CD14-positive monocyte (primary cell): ENCODE data around the gene SMIM10. TPM values are rescaled to one million over a fixed set of nuclear protein-coding genes. Genes with fewer than 3 reads are reported as not detected.

ENCODE experiments used
- DNase-seq, 3 donors: peaks; one replicate each; pipeline ENCODE4 v3.0.0-alpha.2; 2011 to 2022
- H2AFZ ChIP-seq: 2 replicates; pipeline ENCODE4 v1.6.0; 2012; ENCODE audit warnings: mild to moderate bottlenecking, low read depth, low read length, inconsistent platforms; ENCODE audit not compliant: insufficient read depth, poor library complexity, severe bottlenecking
- H3K27ac ChIP-seq, 2 donors: 1 replicate in 1 of 2; 2 replicates in 1 of 2; pipeline ENCODE4 v1.5.1; 2012 to 2013; ENCODE audit warnings: low read length in 2 of 2, control low read depth in 1 of 2, inconsistent platforms in 1 of 2, low read depth in 1 of 2, mild to moderate bottlenecking in 1 of 2
- H3K27me3 ChIP-seq, 2 donors: one replicate each; pipeline versions ENCODE4 v1.6.0 to v1.6.1; 2011 to 2013; ENCODE audit warnings: low read length in 2 of 2; ENCODE audit not compliant: control insufficient read depth in 2 of 2, insufficient read depth in 2 of 2
- H3K36me3 ChIP-seq, 2 donors: replicated peaks in 1 of 2; 1 replicate in 1 of 2; 2 replicates in 1 of 2; pipeline versions ENCODE4 v1.5.1 to v1.6.1; 2012 to 2013; ENCODE audit warnings: low read length in 2 of 2, control low read depth in 1 of 2, inconsistent platforms in 1 of 2, mild to moderate bottlenecking in 1 of 2; ENCODE audit not compliant: insufficient read depth in 2 of 2, control insufficient read depth in 1 of 2
- H3K4me1 ChIP-seq, 2 donors: 1 replicate in 1 of 2; 2 replicates in 1 of 2; pipeline versions ENCODE4 v1.5.1 to v1.6.1; 2012 to 2013; ENCODE audit warnings: low read length in 2 of 2, control low read depth in 1 of 2, inconsistent platforms in 1 of 2, mild to moderate bottlenecking in 1 of 2, moderate library complexity in 1 of 2; ENCODE audit not compliant: insufficient read depth in 2 of 2, control insufficient read depth in 1 of 2
- H3K4me2 ChIP-seq: replicated peaks from 2 replicates; pipeline ENCODE3; 2012; ENCODE audit warnings: low read length, moderate library complexity, mild to moderate bottlenecking; ENCODE audit not compliant: poor library complexity, severe bottlenecking; ENCODE audit errors: extremely low read depth
- H3K4me3 ChIP-seq, 3 experiments: fragments of 200-600 bp in 1 of 3; sonication (generic) in 1 of 3; replicated peaks in 1 of 3; 1 replicate in 2 of 3; 2 replicates in 1 of 3; pipeline ENCODE4 v1.5.1; 2011 to 2013; ENCODE audit warnings: low read length in 3 of 3, mild to moderate bottlenecking in 3 of 3, control low read depth in 2 of 3, low read depth in 2 of 3, inconsistent platforms in 1 of 3, moderate library complexity in 1 of 3
- H3K79me2 ChIP-seq: 2 replicates; pipeline ENCODE4 v1.6.0; 2012; ENCODE audit warnings: mild to moderate bottlenecking, control low read depth, inconsistent platforms, low read length, moderate library complexity; ENCODE audit not compliant: insufficient read depth
- H3K9ac ChIP-seq: 2 replicates; pipeline ENCODE4 v1.6.0; 2017; ENCODE audit warnings: low read length, mild to moderate bottlenecking; ENCODE audit not compliant: insufficient read depth, poor library complexity, severe bottlenecking
- H3K9me3 ChIP-seq, 2 donors: replicated peaks in 1 of 2; 1 replicate in 1 of 2; 2 replicates in 1 of 2; pipeline versions ENCODE4 v1.5.1 to v1.6.1; 2012 to 2013; ENCODE audit warnings: low read length in 2 of 2, control low read depth in 1 of 2; ENCODE audit not compliant: control insufficient read depth in 1 of 2, insufficient read depth in 1 of 2
- H4K20me1 ChIP-seq: 2 replicates; pipeline ENCODE4 v1.6.0; 2012; ENCODE audit warnings: mild to moderate bottlenecking, low read length, control low read depth, moderate library complexity; ENCODE audit not compliant: insufficient read depth
- H3K27ac Mint-ChIP-seq, 7 donors: one replicate each; pipeline ENCODE4 v1.8.0; 2020; ENCODE audit warnings: mild to moderate bottlenecking in 7 of 7, mixed read lengths in 7 of 7, moderate library complexity in 6 of 7, inconsistent platforms in 2 of 7
- H3K27me3 Mint-ChIP-seq, 3 donors: one replicate each; pipeline ENCODE4 v1.8.0; 2021 to 2022; ENCODE audit warnings: low read depth in 3 of 3, mild to moderate bottlenecking in 3 of 3, mixed read lengths in 3 of 3, moderate library complexity in 3 of 3, inconsistent platforms in 1 of 3
- H3K36me3 Mint-ChIP-seq, 2 donors: one replicate each; pipeline ENCODE4 v1.8.0; 2020; ENCODE audit warnings: mixed read lengths in 2 of 2, inconsistent platforms in 1 of 2, mild to moderate bottlenecking in 1 of 2
- H3K4me1 Mint-ChIP-seq: one replicate; pipeline ENCODE4 v1.8.0; 2020; ENCODE audit warnings: mild to moderate bottlenecking, mixed read lengths
- H3K4me3 Mint-ChIP-seq, 2 donors: one replicate each; pipeline ENCODE4 v1.8.0; 2020; ENCODE audit warnings: mild to moderate bottlenecking in 2 of 2, mixed read lengths in 2 of 2, moderate library complexity in 1 of 2
- H3K9me3 Mint-ChIP-seq, 7 donors: one replicate each; pipeline ENCODE4 v1.8.0; 2020 to 2022; ENCODE audit warnings: mixed read lengths in 7 of 7, mild to moderate bottlenecking in 6 of 7, moderate library complexity in 6 of 7, inconsistent platforms in 2 of 7
- CTCF ChIP-seq: fragments of 200-600 bp; IDR thresholded peaks from one replicate; pipeline ENCODE4 v1.8.0; 2022; ENCODE audit warnings: antibody characterized with exemption, mild to moderate bottlenecking
- WGBS: methylation state at CpG from one replicate; pipeline ENCODE4 v1.1.5; 2013; ENCODE audit warnings: missing lambda C conversion rate; ENCODE audit not compliant: insufficient coverage; 5-methylcytosine and 5-hydroxymethylcytosine counted together
- intact Hi-C, 2 donors: fragments of 100-400 bp; cut with micrococcal nuclease; formaldehyde crosslinking; loops; one replicate each; pipeline versions ENCODE4 v1.15.0 to v1.15.1; 2023
- polyA plus RNA-seq, 3 donors: library from polyadenylated mRNA; depleted of rRNA in 1 of 3; unstranded in 2 of 3; stranded (reverse) in 1 of 3; fragments of 300-500 nt in 2 of 3; fragments of >200 nt in 1 of 3; fragmentation: Illumina TruSeq in 2 of 3; gene quantifications; 1 replicate in 2 of 3; 2 replicates in 1 of 3; pipeline ENCODE4 v1.2.3, GENCODE V29; 2012 to 2021

SMIM10 gene
- polyA plus RNA-seq, 3 donors: 0.10 to 0.26 (median 0.15) TPM

- Histone ChIP-seq H2AFZ (peak overlapping the region; percentile 55), H3K4me1 (peaks cover 6 to 7% of the 10 kb centered on the region in 2 donors), H3K9me3 (no peaks in the 10 kb centered on the region), H3K36me3 (no peaks in the 10 kb centered on the region), H3K4me2 (peak overlapping the region; percentile 67), H3K79me2 (no peaks in the 10 kb centered on the region), H3K9ac (no peak overlapping the region), H3K4me3 (peak overlapping the region; percentile 34 to 67 (median 41)), H3K27me3 (no peaks in the 10 kb centered on the region), H4K20me1 (no peaks in the 10 kb centered on the region), H3K27ac (no peak overlapping the region)
- intact Hi-C loops: no loop called here
- Mint-ChIP-seq H3K9me3 (peaks cover 0 to 3% (median 0%) of the 10 kb centered on the region in 7 donors), H3K27me3 (peaks cover 0 to 9% (median 1%) of the 10 kb centered on the region in 3 donors), H3K27ac (peak overlapping the region in 4 of 7 donors; percentile 59 to 79 (median 68)), H3K36me3 (no peaks in the 10 kb centered on the region), H3K4me3 (peak overlapping the region; percentile 82 to 87), H3K4me1 (peaks cover 10% of the 10 kb centered on the region)
- WGBS: 0% methylated on average over 4 of the region's 35 CpGs
- peak; percentile 71 to 86 (median 83) for DNase-seq
- no peak for TF ChIP-seq CTCF
Measured at GRCh38 chrX:135003876-135004623, 13.3 kb downstream of the SMIM10 start.

- Histone ChIP-seq H3K9ac (no peak overlapping the region), H3K4me1 (peaks cover 6 to 7% of the 10 kb centered on the region in 2 donors), H3K79me2 (no peaks in the 10 kb centered on the region), H2AFZ (no peak overlapping the region), H3K4me2 (no peak overlapping the region), H3K27ac (no peak overlapping the region), H3K36me3 (no peaks in the 10 kb centered on the region), H3K4me3 (no peak overlapping the region), H3K9me3 (no peaks in the 10 kb centered on the region), H3K27me3 (no peaks in the 10 kb centered on the region), H4K20me1 (no peaks in the 10 kb centered on the region)
- WGBS: no CpG with 5 or more reads among the region's 4 CpGs
- Mint-ChIP-seq H3K27me3 (peaks cover 0 to 9% (median 1%) of the 10 kb centered on the region in 3 donors), H3K9me3 (peaks cover 0 to 3% (median 0%) of the 10 kb centered on the region in 7 donors), H3K4me1 (peaks cover 16% of the 10 kb centered on the region), H3K4me3 (no peak overlapping the region), H3K27ac (no peak overlapping the region), H3K36me3 (no peaks in the 10 kb centered on the region)
- DNase-seq: no peak
- no peak for TF ChIP-seq CTCF
- intact Hi-C loops: no loop called here
Measured at GRCh38 chrX:135006187-135006586, 15.4 kb downstream of the SMIM10 start.
